HEK293 (cell line): ENCODE results near the gene MORF4L1.

Experiments
- IKZF3 ChIP-seq: fragments of 450-650 bp; IDR thresholded peaks from 2 replicates; pipeline ENCODE4 v1.5.0; 2018; ENCODE audit warnings: missing biosample characterization, mild to moderate bottlenecking, missing genetic modification characterization, moderate library complexity
- TF ChIP-seq, protein P1 (sequence below): fragments of 450-650 bp; formaldehyde crosslinking; IDR thresholded peaks from 2 replicates; pipeline ENCODE4 v1.5.1; 2016; ENCODE audit warnings: missing biosample characterization, missing genetic modification characterization
- TF ChIP-seq, protein P2 (sequence below): fragments of 450-650 bp; formaldehyde crosslinking; IDR thresholded peaks from 2 replicates; pipeline ENCODE4 v1.5.1; 2017; ENCODE audit warnings: missing biosample characterization, missing genetic modification characterization

- TF ChIP-seq, protein P1, sequence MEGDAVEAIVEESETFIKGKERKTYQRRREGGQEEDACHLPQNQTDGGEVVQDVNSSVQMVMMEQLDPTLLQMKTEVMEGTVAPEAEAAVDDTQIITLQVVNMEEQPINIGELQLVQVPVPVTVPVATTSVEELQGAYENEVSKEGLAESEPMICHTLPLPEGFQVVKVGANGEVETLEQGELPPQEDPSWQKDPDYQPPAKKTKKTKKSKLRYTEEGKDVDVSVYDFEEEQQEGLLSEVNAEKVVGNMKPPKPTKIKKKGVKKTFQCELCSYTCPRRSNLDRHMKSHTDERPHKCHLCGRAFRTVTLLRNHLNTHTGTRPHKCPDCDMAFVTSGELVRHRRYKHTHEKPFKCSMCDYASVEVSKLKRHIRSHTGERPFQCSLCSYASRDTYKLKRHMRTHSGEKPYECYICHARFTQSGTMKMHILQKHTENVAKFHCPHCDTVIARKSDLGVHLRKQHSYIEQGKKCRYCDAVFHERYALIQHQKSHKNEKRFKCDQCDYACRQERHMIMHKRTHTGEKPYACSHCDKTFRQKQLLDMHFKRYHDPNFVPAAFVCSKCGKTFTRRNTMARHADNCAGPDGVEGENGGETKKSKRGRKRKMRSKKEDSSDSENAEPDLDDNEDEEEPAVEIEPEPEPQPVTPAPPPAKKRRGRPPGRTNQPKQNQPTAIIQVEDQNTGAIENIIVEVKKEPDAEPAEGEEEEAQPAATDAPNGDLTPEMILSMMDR (tag by site-specific recombination), result no peak
- TF ChIP-seq, protein P2, sequence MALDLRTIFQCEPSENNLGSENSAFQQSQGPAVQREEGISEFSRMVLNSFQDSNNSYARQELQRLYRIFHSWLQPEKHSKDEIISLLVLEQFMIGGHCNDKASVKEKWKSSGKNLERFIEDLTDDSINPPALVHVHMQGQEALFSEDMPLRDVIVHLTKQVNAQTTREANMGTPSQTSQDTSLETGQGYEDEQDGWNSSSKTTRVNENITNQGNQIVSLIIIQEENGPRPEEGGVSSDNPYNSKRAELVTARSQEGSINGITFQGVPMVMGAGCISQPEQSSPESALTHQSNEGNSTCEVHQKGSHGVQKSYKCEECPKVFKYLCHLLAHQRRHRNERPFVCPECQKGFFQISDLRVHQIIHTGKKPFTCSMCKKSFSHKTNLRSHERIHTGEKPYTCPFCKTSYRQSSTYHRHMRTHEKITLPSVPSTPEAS (tag by site-specific recombination), result no peak
- TF ChIP-seq IKZF3 (tag by site-specific recombination), result no peak
These were observed 39.6 kb downstream of the MORF4L1 start for GRCh38 chr15:78912316-78912715.
